SU-DHL-6 (cell line): ENCODE results near the gene NOTCH4.

Experiments used
- H2AFZ ChIP-seq: fragments of 200-600 bp; sonication (generic); 2 replicates; pipeline ENCODE4 v1.6.1; 2014; ENCODE audit warnings: low read depth, mild to moderate bottlenecking, moderate library complexity, mixed read lengths, antibody characterized with exemption, low read length; ENCODE audit not compliant: severe bottlenecking
- H3F3A ChIP-seq: fragments of 200-600 bp; shearing (Covaris generic); 2 replicates; pipeline ENCODE4 v1.6.0; 2016; ENCODE audit warnings: antibody characterized with exemption, mild to moderate bottlenecking; ENCODE audit not compliant: insufficient read depth
- H3K27ac ChIP-seq: fragments of 200-600 bp; sonication (generic); 2 replicates; pipeline ENCODE4 v1.5.1; 2016; ENCODE audit warnings: low read depth, mild to moderate bottlenecking, low read length, moderate library complexity, mixed read lengths
- H3K27me3 ChIP-seq: fragments of 200-600 bp; sonication (generic), shearing (Covaris generic); 2 replicates; pipeline ENCODE4 v1.6.0; 2014; ENCODE audit warnings: mild to moderate bottlenecking, low read length
- H3K36me3 ChIP-seq: fragments of 200-600 bp; sonication (generic); 2 replicates; pipeline ENCODE4 v1.6.1; 2014; ENCODE audit warnings: mild to moderate bottlenecking, low read length, mixed read lengths
- H3K4me2 ChIP-seq: fragments of 300-600, 200-600 bp; shearing (Covaris generic), sonication (generic); 2 replicates; pipeline ENCODE4 v1.6.0; 2014; ENCODE audit warnings: low read length, low read depth, mild to moderate bottlenecking; ENCODE audit not compliant: poor library complexity, severe bottlenecking
- H3K4me3 ChIP-seq: fragments of 200-600 bp; sonication (generic); 2 replicates; pipeline ENCODE4 v1.5.1; 2014; ENCODE audit warnings: antibody characterized with exemption, low read length, mild to moderate bottlenecking, mixed read lengths; ENCODE audit not compliant: insufficient read depth, poor library complexity, severe bottlenecking
- H3K79me2 ChIP-seq: fragments of 200-600 bp; sonication (generic); 2 replicates; pipeline ENCODE4 v1.6.1; 2014; ENCODE audit warnings: mild to moderate bottlenecking, low read length, moderate library complexity; ENCODE audit not compliant: insufficient read depth
- H3K9ac ChIP-seq: fragments of 200-600 bp; sonication (generic); 2 replicates; pipeline ENCODE4 v1.7.0; 2014; ENCODE audit warnings: mild to moderate bottlenecking, low read length
- H3K9me2 ChIP-seq: fragments of 200-600 bp; sonication (generic); replicated peaks from 2 replicates; pipeline ENCODE4 v1.6.1; 2014; ENCODE audit warnings: low read length; ENCODE audit not compliant: insufficient read depth
- H3K9me3 ChIP-seq: fragments of 200-600 bp; sonication (generic); 2 replicates; pipeline ENCODE4 v1.6.1; 2014; ENCODE audit warnings: low read length, mixed read lengths; ENCODE audit not compliant: insufficient read depth
- H4K20me1 ChIP-seq: fragments of 200-600 bp; sonication (generic); 2 replicates; pipeline ENCODE4 v1.6.1; 2014; ENCODE audit warnings: low read depth, mild to moderate bottlenecking, antibody characterized with exemption, low read length, moderate library complexity, mixed read lengths
- EZH2phosphoT487 ChIP-seq: fragments of 200-600 bp; sonication (generic), shearing (Covaris generic); conservative IDR thresholded peaks from 2 replicates; pipeline ENCODE4 v1.6.1; 2018; ENCODE audit warnings: mild to moderate bottlenecking, antibody characterized with exemption, low read length, moderate library complexity, mixed read lengths
- TF ChIP-seq, protein P1 (sequence below): fragments of 200-600 bp; sonication (generic); IDR thresholded peaks from one replicate; pipeline ENCODE4 v1.5.1; 2017; ENCODE audit warnings: antibody characterized with exemption, mild to moderate bottlenecking, low read length, moderate library complexity; ENCODE audit not compliant: insufficient read depth, poor library complexity, severe bottlenecking

NOTCH4 gene

DNA sequence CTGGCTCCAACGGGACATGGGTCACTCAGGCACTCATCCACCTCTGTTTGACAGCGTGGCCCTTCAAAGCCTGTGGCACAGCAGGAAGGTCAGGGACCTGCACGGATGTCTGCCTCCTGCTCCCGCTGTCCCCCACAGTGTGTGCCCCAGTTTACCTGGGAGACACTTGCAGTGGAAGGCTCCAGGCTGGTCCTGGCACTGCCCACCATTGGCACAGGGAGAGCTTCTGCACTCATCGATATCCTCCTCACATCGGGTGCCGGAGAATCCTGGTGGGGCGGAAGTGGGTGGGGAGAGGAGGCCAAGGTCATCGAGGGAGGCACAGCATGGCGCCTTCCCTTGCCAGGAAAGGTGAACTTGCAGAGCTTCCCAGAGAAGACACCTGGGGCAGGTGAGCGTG lies 6.9 kb downstream of the NOTCH4 start:
- H3K27me3 ChIP-seq, result no peaks in the 10 kb centered on the region
- no peaks in the 10 kb centered on the region for H3K9me3 ChIP-seq
- no peak overlapping the region for H3K4me3 ChIP-seq
- no peaks in the 10 kb centered on the region for H3F3A ChIP-seq
- no peaks in the 10 kb centered on the region for H3K9me2 ChIP-seq
- H4K20me1 ChIP-seq, result no peaks in the 10 kb centered on the region
- no peak overlapping the region for H3K4me2 ChIP-seq
- no peak overlapping the region for H3K27ac ChIP-seq
- H3K36me3 ChIP-seq, result no peaks in the 10 kb centered on the region
- H2AFZ ChIP-seq, result no peak overlapping the region
- H3K79me2 ChIP-seq, result no peaks in the 10 kb centered on the region
- TF ChIP-seq, protein P1, sequence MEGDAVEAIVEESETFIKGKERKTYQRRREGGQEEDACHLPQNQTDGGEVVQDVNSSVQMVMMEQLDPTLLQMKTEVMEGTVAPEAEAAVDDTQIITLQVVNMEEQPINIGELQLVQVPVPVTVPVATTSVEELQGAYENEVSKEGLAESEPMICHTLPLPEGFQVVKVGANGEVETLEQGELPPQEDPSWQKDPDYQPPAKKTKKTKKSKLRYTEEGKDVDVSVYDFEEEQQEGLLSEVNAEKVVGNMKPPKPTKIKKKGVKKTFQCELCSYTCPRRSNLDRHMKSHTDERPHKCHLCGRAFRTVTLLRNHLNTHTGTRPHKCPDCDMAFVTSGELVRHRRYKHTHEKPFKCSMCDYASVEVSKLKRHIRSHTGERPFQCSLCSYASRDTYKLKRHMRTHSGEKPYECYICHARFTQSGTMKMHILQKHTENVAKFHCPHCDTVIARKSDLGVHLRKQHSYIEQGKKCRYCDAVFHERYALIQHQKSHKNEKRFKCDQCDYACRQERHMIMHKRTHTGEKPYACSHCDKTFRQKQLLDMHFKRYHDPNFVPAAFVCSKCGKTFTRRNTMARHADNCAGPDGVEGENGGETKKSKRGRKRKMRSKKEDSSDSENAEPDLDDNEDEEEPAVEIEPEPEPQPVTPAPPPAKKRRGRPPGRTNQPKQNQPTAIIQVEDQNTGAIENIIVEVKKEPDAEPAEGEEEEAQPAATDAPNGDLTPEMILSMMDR, result no peak
- TF ChIP-seq EZH2phosphoT487, result no peak
- H3K9ac ChIP-seq, result no peak overlapping the region

- H3K9me2 ChIP-seq, result no peaks in the 10 kb centered on the region
- H3K27me3 ChIP-seq, result no peaks in the 10 kb centered on the region
- no peaks in the 10 kb centered on the region for H3F3A ChIP-seq
- TF ChIP-seq, protein P1, result no peak
- TF ChIP-seq EZH2phosphoT487, result no peak
- H3K36me3 ChIP-seq, result no peaks in the 10 kb centered on the region
- H3K9ac ChIP-seq, result no peak overlapping the region
- H2AFZ ChIP-seq, result no peak overlapping the region
- no peak overlapping the region for H3K27ac ChIP-seq
- no peaks in the 10 kb centered on the region for H3K79me2 ChIP-seq
- H3K9me3 ChIP-seq, result no peaks in the 10 kb centered on the region
- H3K4me2 ChIP-seq, result no peak overlapping the region
- H3K4me3 ChIP-seq, result no peak overlapping the region
- H4K20me1 ChIP-seq, result no peaks in the 10 kb centered on the region
Observed at GRCh38 chr6:32216285-32216684, 7.6 kb downstream of the NOTCH4 start.

DNA sequence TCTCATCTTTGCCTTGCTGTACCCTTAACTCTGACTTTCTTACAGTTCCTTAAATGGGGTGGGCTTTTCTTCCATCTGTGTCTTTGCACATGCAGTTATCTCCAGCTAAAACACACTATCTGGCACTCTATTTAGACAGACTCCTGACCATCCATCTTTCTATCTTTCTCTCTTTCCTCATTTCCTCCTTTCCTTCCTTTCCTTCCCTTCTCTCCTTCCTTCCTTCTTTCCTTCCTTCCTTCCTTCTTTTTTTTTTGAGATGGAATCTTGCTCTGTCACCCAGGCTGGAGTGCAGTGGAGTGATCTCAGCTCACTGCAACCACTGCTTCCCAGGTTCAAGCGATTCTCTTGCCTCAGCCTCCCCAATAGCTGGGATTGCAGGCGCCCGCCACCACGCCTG lies 8.2 kb downstream of the NOTCH4 start:
- no peaks in the 10 kb centered on the region for H3K9me2 ChIP-seq
- TF ChIP-seq EZH2phosphoT487, result no peak
- TF ChIP-seq, protein P1, result no peak
- H2AFZ ChIP-seq, result no peak overlapping the region
- no peak overlapping the region for H3K4me3 ChIP-seq
- H3K27ac ChIP-seq, result no peak overlapping the region
- H4K20me1 ChIP-seq, result no peaks in the 10 kb centered on the region
- no peak overlapping the region for H3K9ac ChIP-seq
- no peaks in the 10 kb centered on the region for H3K79me2 ChIP-seq
- H3K9me3 ChIP-seq, result no peaks in the 10 kb centered on the region
- H3F3A ChIP-seq, result no peaks in the 10 kb centered on the region
- H3K27me3 ChIP-seq, result no peaks in the 10 kb centered on the region
- no peak overlapping the region for H3K4me2 ChIP-seq
- no peaks in the 10 kb centered on the region for H3K36me3 ChIP-seq
